GM20431 (cell line): ENCODE results near the gene ACR.

ENCODE experiments used
- in situ Hi-C: fragments of 300-500 bp; cut with MseI, MboI; formaldehyde crosslinking; loops from one replicate; pipeline ENCODE4 v1.15.0; 2020; ENCODE audit warnings: low sequenced_read_pairs; ENCODE audit not compliant: unreplicated experiment

The ACR gene

DNA sequence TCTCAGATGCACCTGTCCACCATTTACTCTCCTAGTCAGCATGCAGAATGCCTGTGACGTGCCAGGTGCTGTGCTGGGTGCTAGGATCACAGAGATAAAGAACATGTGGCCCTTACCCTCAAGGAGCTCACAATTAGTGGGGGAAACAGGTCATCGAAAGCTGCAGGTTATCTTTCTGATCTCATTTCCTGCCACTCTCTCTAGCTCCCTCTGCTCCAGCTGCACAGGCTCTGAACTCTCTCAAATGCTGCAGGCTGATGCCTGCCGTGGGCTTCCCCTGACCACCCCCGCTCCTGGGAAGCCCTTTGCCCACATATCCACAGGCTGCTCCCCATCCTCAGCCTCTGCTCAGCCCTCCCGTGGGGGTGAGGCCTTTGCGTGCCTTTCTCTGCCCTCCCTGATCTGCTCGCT, 35.7 kb upstream of the ACR start:
- in situ Hi-C loops, result no loop called here

DNA sequence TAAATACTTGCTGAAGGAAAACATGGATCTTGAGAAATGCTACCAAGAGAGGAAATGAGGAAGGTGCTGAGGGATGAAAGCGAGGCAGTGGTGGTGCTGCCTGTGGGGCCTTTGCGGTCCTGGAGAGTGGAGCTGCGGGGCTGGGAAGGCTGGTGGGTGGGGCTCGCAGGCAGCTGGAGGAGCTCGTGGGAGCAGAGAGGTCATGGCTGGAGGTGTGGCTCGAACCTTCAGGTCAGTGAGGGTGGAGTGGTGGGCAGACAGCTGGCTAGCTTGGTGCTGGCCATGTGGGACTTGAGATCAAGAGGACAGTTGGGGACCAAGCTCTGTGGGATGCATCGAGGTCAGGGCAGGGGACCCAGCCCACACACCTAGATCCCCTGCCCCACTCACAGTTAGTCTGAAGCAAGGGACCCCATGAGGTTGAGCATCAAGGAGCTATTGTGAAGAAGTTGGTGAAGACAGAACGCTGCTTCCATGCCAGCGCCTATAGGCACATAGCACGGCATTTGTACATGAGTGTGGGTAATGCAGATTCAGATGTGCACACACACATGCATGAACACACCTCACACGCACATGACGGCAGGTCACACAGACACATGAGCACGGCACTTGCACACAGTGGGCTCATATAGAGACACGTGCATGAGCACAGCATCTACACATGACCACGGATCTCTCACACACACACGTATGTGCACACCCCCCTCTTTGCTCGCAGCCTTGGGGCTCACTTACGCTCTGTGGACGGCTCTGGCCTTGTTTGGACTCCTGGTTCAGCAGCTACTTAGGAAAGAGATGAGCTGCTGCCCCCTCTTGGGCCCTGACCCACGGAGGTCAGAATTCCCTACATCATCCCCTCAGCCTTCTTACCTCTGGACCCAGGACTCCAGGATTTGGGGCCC, 34.9 kb upstream of the ACR start:
- in situ Hi-C loops, result no loop called here

DNA sequence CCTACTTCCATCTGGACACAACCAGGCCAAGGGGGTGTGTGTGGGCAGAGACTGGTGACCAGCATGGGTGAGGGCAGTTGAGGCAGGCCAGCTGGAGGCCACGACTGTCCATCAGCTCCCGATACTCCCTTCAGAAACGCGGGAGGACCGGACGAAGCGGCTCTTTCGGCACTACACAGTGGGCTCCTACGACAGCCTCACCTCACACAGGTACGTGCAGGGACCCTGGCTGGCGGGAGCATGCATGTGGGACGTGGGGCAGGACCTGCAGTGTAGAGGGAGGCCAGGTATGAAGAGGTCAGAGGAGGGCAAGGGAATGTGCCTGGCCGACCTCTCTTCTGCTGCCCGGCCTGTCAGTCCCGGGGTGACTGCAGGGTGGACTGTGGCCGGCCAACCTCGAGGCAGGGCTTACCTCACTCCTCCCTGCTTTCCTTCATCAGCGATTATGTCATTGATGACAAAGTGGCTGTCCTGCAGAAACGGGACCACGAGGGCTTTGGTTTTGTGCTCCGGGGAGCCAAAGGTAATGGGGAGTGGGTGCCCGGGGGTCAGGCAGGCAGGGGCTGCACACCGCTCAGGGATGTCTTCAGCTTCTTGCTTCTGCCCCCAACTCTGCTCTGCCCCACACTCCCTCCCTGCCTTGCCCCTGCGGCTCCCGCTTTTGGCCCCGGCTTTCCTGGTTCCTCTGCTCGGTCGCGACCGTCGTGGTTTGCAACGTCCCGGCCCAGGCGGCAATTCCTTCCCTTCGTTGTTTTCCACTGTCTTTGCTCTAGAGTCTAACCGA, 34.1 kb upstream of the ACR start:
- in situ Hi-C loops, result no loop called here

DNA sequence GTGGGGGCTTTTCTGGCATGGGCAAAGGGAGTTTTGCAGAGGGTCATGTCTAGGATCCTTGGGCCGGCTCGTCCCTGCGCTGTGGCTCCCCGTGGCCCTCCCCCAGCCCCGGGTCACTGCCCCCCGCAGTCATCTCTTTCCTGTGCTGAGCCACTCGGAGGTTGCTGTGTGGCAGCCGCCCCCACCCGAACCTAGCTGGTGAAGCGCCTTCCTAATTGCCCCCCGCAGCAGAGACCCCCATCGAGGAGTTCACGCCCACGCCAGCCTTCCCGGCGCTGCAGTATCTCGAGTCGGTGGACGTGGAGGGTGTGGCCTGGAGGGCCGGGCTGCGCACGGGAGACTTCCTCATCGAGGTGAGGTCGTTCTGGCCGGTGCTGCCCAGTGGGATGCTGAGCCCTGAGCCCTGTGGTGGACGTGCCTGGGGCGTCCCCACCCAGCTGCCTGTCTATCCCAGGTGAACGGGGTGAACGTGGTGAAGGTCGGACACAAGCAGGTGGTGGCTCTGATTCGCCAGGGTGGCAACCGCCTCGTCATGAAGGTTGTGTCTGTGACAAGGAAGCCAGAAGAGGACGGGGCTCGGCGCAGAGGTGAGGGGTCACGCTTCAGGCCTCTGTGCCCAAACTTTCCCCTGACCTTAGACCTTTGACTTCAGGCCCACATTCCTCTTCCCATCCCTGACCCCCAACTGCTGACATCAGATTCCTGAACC, 33.3 kb upstream of the ACR start:
- in situ Hi-C loops, result no loop called here

DNA sequence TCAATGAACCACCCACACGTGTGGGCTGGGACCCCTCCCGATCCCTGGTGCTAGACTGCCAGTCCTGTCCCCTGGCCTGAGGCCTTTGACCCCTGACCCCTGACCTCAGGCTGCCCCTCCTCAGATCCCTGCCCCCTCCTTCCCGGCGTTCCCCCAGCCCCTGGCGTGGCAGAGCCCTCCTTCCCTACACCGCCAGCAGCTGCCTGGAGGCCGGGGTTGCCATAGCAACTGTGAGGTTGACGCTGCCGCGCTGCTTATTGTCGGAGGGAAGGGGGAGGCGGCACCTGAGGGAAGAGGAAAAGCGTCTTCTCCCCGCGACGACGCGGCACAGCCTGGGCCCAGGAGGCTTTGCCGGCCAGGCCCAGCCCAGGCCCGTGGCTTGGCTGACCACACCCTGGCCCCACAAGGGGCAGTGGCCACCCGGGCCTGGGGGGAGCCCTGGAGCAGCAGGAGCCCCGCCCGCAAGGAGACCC, 32.7 kb upstream of the ACR start:
- in situ Hi-C loops, result no loop called here

DNA sequence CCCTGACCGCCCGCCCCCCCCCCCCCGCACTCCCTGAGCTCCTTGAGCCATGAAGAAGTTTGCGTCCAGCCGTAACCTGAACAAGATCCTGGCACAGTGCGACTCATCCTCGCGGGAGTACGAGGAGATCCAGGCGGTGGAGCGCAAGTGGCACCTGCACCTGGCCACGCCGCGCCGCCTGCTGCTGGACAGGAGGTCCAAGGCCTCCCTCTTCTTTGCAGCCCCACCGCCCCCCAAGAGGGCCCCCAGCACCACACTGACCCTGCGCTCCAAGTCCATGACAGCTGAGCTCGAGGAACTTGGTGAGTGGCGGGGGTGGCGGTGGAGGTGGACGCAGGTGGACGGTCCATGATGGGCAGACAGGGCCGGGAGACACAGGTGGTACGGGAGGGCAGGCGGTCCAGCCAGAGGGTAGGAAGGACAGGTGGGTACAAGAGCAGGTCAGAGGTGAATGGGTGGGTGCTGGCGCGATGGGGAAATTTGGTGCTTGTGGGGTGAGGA, 32.1 kb upstream of the ACR start:
- in situ Hi-C loops, result no loop called here

DNA sequence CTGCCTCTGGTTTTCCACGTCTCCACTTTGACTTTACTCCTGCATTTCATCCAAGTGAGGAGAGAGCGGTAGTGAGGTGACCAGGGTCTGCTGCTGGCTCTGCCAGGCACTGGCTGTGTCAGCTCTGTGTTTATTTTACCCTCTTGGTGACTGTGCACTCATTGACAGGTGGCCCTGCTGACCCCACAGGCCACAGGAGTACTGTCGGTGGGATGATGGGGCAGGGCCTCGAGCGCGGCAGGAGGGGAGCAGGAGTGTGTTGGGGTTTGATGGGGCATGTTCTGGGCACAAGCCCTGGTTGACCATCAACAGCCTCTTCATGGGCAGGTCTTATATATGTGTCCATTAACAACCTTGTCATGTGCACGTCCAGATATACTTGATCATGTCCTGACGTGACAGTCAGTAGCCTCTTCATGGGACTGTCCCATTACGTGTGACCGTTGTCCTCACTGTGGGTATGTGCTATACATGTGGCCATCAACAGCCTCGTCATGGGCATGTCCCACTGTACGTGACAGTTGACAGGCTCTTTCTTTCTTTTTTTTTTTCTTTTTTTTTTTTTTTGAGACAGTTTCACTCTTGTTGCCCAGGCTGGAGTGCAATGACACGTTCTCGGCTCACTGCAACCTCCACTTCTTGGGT, 31.4 kb upstream of the ACR start:
- in situ Hi-C loops, result no loop called here

DNA sequence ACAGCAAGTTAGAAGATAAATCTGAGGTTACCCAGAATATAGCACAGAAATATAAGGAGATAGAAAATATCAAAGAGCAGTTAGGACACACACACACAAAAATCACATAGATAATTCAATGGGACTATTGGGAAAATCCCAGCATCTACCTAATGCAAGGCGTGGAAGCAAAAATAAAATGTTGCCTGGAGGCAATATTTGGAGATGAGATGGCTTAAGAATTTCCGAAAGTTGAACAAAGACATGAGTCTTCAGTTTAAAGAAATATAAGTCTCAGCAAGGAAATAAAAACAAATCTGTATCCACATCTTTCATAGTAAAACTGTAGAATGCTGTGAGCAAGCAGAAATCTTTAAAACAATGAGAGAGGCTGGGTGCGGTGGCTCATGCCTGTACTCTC, 29.5 kb upstream of the ACR start:
- in situ Hi-C loops, result no loop called here

DNA sequence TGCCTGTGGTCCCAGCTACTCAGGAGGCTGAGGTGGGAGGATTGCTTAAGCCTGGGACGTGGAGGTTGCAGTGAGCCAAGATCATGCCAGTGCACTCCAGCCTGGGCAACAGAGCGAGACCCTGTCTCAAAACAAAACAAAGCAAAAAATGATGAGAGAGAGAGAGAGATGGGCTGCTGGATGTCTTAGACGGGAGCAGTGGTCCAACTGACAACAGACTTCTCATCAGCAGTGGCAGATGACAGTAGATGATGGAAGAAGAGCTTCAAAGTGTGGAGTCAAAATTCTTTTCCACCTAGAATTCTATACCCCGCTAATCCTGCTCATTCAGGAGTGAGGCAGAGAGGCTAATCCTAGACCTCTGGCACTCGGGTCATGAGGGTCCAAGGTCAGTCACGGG, 29.0 kb upstream of the ACR start:
- in situ Hi-C loops, result no loop called here

DNA sequence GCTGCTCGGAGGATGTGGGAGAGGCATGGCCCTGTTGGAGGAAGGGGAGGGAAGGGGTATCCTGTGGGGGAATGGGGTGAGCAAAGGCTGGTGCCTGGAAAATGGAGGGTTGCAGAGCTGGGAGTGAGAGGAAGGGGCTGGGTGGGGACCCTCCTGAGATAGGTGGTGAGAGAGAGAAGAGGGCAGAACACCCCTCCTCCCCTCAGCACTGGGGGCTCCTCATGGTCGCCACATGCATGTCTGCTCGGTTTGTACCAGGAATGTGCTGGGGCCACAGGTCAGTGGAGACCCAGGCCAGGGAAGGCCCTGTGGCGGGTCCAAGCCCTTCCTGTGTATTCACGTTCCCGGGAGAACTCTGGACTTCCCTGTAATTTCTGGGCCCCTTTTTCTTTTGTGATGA, 27.8 kb upstream of the ACR start:
- in situ Hi-C loops, result no loop called here

DNA sequence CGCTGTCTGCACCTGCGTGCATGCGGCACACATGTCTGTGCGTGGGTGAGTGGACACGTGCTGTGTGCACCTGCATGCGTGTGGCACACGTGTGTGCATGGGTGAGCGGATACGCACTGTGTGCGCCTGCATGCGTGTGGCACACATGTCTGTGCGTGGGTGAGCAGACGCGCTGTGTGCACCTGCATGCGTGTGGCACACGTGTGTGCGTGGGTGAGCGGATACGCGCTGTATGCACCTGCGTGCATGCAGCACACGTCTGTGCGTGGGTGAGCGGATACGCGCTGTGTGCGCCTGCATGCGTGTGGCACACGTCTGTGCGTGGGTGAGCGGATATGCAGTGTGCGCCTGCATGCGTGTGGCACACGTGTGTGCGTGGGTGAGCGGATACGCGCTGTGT, 27.1 kb upstream of the ACR start:
- in situ Hi-C loops, result no loop called here

DNA sequence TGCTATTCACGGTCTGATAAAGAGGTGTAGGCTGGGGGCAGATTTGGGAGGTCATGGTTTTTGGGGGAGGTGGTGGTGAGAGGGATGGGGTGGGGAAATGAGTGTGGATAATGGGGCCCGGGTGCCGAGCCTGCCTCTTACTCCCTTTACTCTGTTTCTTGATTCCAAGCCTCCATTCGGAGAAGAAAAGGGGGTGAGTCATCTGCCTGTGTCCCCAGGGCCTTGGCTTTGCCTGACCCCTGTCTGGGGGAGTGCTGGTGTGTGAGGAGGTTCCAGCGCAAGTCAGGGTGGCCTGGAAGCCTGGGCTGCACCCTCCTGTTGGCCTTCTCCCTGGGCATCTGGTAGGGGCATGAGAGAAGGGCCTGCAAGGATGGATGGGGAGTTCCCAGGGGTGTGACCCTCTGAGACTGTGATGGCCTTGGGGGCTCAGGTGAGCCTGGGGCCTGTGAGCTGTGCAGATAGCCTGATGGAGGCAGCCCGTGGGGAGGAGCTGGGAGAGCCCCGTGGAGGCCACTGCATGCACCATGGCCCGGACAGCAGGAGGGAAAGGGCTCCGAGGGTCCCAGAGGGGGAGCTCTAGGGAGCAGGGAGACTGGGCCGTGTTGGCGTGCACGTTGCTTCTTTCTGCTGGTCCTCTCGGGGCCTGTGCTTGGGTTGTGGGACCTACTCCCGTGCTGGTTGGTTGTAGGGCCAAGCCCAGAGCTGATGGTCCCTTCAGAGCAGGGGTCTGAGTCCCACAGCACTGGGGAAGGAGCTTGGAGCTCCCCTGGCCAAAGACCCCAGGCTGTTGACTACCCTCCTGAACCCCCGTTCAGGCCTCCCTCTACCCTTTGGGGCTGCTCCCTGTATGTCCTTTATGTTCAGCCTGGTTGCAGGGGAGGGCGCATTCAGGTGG, 26.3 kb upstream of the ACR start:
- in situ Hi-C loops, result no loop called here

DNA sequence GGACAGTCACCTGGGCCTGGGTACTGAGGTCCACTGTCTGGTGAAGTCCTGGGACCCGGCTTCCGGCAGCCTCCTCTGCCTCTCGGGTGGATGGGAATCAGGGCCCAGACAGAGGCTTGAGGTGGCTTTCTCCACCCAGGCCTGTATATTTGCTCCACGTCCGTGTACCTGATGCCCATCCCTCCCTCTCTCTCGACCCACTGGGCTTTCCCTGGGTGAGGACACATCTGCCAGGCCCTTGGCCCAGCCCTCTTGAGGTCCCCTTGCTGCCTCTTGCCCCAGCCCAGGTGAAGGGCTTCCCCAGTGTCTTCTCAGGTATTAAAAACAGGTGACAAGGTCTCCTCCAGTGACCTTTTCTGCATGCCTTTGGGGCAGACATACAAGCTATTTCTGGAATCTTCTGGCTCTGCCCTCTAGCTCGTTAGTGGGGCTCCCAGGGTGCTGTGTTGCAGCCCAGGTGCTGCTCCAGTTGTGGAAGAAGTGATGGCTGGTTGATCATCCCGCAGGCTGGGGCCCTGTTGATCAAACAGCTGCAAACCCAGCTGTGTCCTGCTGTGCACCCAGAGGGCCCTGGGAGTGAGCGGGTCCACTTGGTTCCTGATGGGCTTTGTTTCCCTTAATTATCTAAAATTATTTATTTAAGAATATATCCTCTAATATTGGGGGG, 25.5 kb upstream of the ACR start:
- in situ Hi-C loops, result no loop called here

DNA sequence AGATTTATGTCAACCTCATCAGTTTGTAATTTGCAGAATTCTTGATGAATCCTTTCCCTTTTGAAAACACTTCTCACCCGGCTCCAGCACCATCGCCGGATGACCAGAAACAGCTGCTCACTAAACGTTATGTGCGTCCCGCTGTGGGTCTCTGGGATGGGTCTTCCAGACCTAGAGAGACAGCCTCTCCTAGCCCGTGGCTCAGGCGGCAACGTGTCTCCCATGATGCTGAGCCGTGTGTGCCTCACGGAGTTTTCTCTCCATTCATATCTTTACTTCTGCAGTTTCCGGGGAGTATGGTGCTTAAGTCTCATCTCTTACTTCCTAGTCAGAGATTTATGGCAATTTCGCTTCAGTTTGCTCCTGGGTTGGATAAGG, 25.0 kb upstream of the ACR start:
- in situ Hi-C loops, result no loop called here

DNA sequence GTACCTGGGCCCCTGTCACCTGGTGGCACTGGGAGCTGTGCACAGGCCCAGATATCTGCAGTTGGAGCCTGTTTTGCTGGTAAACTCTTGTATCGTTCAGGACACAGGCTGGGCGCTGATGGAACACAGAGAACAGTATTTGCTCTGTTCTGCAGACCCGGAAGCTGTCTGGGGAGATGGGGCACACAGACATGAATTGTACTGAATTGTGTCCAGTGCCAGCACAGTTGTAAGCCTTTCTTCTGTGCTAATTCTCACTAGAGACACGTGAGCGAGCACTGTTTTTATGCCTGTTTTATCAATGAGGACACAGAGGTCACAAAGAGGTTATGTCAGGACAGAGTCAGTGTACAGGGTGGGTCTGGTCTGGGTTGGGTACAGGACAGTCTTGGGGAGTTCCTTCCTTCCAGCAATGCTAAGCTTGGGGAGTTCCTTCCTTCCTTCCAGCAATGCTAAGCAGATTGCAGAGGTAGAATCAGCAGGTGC, 24.4 kb upstream of the ACR start:
- in situ Hi-C loops, result no loop called here

DNA sequence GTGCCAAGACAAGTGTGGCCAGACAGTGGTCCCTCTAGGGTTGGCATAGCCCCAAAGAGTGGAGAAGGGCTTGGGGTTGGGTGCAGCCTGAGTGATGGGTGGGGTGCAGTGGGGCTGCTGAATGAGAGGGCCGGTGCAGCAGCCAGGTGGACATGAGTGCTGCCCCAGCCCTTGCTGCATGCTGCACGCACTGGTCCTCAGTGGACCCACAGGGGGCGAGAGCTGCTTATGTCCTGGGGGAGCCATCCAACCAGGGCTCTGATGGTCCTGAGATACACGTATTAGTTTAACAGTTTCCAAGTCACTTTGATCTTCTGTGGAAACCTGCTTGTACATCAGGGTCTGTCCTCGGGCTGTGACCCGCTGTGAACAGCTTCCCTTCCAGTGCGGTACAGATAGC, 23.9 kb upstream of the ACR start:
- in situ Hi-C loops, result no loop called here

DNA sequence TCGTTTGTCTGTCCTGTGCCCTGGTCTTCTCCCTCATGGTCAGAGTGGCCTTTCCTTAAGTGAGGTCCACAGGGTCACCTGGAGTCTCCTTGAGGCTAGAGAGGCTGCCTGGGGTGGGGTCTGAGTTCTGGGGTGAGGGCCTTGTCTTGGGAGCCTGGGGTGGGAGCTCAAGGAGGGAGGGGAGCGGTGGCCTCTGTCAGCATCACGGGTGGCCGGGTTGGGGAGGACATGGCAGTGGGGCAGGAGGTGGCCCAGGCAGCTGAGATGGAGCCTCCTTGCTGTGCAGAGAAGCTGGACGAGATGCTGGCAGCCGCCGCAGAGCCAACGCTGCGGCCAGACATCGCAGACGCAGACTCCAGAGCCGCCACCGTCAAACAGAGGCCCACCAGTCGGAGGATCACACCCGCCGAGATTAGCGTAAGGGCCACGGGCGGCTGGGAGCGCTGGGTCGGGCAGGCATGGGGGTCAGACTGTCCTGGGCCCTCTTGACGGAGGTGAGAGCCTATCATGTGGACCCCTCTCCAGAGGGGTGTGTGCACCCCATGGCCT, 23.3 kb upstream of the ACR start:
- in situ Hi-C loops, result no loop called here

DNA sequence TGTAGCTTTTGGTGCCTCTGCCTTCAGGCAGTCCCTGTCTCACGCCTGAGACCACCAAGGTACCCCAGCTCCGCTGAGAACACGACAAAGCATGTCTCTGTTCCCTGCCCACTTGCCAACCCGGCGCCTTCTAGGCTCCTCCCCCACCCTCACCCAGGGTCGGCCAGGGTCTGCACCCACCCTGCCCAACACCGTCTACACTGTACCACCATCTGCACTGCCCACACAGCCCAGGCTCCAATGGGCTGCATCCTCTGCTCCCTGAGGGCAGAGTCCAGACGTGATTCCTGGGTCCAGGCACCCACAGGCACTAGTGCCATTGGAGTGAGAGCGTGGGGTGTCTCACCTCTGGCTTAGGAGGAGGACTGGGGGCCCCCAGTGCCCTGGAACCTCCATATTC, 22.8 kb upstream of the ACR start:
- in situ Hi-C loops, result no loop called here
